ENCODE measurements around the gene GNA14. TPM values are rescaled to one million over a fixed set of nuclear protein-coding genes. Genes with fewer than 3 reads are reported as not detected.

GNA14 gene
- total RNA-seq, 1 donor from 2014 or later: 0.22 TPM

GRCh38 chr9:77435277-77435676, 212.8 kb downstream of the GNA14 start:
- Mint-ChIP-seq H3K9me3 (ENCODE audit: low read depth) (no peaks in the 10 kb centered on the region), H3K4me3 (ENCODE audit: unreplicated experiment) (no peak overlapping the region), H3K27me3 (ENCODE audit: low read depth) (no peaks in the 10 kb centered on the region), H3K4me1 (ENCODE audit: low read depth) (peaks cover 25% of the 10 kb centered on the region), H3K27ac (ENCODE audit: unreplicated experiment) (no peak overlapping the region), H3K36me3 (ENCODE audit: low read depth) (no peaks in the 10 kb centered on the region)
- TF ChIP-seq, protein P1, sequence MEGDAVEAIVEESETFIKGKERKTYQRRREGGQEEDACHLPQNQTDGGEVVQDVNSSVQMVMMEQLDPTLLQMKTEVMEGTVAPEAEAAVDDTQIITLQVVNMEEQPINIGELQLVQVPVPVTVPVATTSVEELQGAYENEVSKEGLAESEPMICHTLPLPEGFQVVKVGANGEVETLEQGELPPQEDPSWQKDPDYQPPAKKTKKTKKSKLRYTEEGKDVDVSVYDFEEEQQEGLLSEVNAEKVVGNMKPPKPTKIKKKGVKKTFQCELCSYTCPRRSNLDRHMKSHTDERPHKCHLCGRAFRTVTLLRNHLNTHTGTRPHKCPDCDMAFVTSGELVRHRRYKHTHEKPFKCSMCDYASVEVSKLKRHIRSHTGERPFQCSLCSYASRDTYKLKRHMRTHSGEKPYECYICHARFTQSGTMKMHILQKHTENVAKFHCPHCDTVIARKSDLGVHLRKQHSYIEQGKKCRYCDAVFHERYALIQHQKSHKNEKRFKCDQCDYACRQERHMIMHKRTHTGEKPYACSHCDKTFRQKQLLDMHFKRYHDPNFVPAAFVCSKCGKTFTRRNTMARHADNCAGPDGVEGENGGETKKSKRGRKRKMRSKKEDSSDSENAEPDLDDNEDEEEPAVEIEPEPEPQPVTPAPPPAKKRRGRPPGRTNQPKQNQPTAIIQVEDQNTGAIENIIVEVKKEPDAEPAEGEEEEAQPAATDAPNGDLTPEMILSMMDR (IDR thresholded peaks at IDR 0.05): no peak
- DNase-seq (ENCODE audit: low spot score): no peak

DNA sequence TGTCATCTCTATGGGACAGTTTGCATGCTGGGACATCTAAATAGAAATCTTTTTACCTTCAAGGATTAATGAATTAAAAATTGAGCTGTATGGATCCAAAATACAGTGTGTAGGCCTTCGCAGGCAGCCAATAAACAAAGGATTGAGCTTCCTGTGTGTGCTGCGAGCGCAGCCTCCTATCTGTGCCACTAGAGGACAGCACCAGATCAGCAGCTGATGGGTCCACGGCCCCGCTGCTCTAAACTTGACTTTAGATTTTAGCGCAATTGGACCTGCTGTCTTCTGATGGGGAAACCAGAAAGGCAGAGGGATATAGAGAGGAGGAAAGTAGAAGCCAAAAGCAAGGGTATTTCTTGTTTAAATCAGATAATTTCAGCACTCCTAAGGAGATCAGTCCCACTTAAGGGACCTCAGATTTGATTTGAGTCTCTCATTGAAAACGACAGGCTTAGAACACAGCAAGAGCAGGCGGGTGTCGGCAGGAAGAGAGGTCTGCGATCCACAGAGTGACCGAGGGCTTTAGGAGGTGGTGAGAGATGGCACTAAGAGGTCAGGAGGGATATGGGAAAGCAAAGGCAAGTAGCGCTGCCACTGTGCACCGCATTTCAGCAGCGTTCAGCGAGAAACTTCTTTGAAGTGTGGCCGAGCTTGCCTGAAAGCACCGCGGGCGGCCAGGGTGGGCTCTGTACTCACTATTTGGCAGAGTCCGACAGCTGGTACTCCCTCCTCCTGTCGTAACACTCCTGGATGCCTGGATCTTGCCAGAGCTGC, 214.3 kb downstream of the GNA14 start:
- DNase-seq (ENCODE audit: low spot score): no peak
- Mint-ChIP-seq H3K4me3 (ENCODE audit: unreplicated experiment) (peak overlapping the region; percentile 31), H3K36me3 (ENCODE audit: low read depth) (no peaks in the 10 kb centered on the region), H3K27ac (ENCODE audit: unreplicated experiment) (peak overlapping the region; percentile 13), H3K4me1 (ENCODE audit: low read depth) (peaks cover 20% of the 10 kb centered on the region), H3K27me3 (ENCODE audit: low read depth) (no peaks in the 10 kb centered on the region), H3K9me3 (ENCODE audit: low read depth) (no peaks in the 10 kb centered on the region)
- TF ChIP-seq, protein P1 (IDR thresholded peaks at IDR 0.05): peak; percentile 97

DNA sequence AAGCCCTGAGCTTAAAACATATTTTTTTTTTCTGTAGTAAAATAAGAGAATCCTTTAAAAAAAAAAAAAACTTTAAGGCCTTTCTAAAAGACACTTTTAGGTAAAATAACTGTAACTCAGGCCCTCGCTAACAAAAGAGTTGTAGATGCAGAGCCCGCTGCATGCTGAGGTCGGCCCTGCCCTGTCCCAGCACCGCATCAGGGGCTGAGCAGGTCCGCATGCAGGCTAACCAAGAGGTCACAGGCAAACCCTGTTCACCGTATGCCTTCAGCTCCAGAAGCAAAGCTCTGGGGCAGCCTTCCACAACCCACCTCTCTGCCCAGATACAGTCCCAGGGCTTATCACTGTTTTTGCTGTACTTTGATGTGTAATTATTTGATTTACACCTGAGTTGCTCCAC, 216.1 kb downstream of the GNA14 start:
- Mint-ChIP-seq H3K9me3 (ENCODE audit: low read depth) (no peaks in the 10 kb centered on the region), H3K36me3 (ENCODE audit: low read depth) (no peaks in the 10 kb centered on the region), H3K4me3 (ENCODE audit: unreplicated experiment) (no peak overlapping the region), H3K4me1 (ENCODE audit: low read depth) (peaks cover 20% of the 10 kb centered on the region), H3K27me3 (ENCODE audit: low read depth) (no peaks in the 10 kb centered on the region), H3K27ac (ENCODE audit: unreplicated experiment) (no peak overlapping the region)
- DNase-seq (ENCODE audit: low spot score): no peak
- TF ChIP-seq, protein P1 (IDR thresholded peaks at IDR 0.05): no peak

DNA sequence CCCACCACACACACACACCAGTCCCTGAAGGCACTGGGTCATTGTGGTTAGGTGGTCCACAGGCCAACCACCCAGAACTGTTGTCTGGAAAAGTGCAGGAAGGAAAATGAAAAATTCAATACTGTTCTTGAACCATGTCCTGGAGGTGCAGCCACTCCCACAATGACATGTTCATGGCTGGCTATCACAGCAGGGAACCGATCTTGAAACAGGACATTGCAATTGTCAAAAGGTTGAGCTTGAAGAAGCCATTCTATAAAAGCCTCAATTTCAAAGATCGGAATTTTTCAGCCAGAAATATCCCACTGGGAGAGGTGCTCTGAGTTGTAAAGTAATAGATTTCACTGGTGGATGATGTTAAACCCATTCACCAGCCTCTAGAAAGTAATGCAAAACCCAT, 218.2 kb downstream of the GNA14 start:
- H3K36me3 Mint-ChIP-seq (ENCODE audit: low read depth): no peaks in the 10 kb centered on the region
- no peak overlapping the region for H3K4me3 Mint-ChIP-seq (ENCODE audit: unreplicated experiment)
- no peak overlapping the region for H3K27ac Mint-ChIP-seq (ENCODE audit: unreplicated experiment)
- TF ChIP-seq, protein P1 (IDR thresholded peaks at IDR 0.05): no peak
- peaks cover 16% of the 10 kb centered on the region for H3K4me1 Mint-ChIP-seq (ENCODE audit: low read depth)
- no peaks in the 10 kb centered on the region for H3K9me3 Mint-ChIP-seq (ENCODE audit: low read depth)
- no peaks in the 10 kb centered on the region for H3K27me3 Mint-ChIP-seq (ENCODE audit: low read depth)
- DNase-seq (ENCODE audit: low spot score): no peak

DNA sequence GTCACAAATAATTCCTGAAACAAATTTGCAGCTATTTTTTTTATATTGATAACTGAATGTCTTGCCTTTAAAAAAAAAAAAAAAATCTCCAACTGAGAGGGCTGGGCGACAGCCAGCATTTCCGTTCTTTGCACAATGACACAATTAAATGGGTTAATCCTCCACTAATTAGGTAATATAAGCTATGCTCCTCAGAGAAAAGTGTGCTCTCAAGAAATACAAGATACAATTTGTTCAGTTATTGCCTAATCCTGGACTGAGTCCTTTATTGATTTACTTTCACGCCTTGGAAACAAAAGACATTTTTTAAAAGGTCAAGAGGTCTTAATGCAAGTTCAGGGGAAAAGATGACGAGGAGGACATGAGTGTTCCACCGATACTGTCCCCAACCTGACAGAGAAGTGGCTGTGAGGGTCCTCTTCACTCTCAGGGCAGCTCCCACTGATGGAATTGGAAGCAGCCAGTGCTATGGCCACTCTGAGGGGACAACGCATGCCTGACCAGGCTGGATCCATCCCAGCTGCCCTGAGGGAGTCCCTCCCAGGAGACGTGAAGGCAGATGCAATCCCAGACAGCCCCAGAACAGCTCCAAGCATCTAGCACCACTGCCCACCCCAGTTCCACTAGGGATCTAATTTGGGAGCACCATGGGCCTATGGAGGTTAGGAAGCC, 220.7 kb downstream of the GNA14 start:
- Mint-ChIP-seq H3K9me3 (ENCODE audit: low read depth) (no peaks in the 10 kb centered on the region), H3K4me3 (ENCODE audit: unreplicated experiment) (no peak overlapping the region), H3K36me3 (ENCODE audit: low read depth) (no peaks in the 10 kb centered on the region), H3K4me1 (ENCODE audit: low read depth) (peaks cover 12% of the 10 kb centered on the region), H3K27me3 (ENCODE audit: low read depth) (no peaks in the 10 kb centered on the region), H3K27ac (ENCODE audit: unreplicated experiment) (no peak overlapping the region)
- TF ChIP-seq, protein P1 (IDR thresholded peaks at IDR 0.05): no peak
- DNase-seq (ENCODE audit: low spot score): no peak

Measured in chondrocyte (in vitro differentiated cells).